HL-60 (cell line): ENCODE data around the gene MYO7A.

ENCODE experiments used
- CTCF ChIP-seq: IDR thresholded peaks from one replicate; pipeline ENCODE4 v1.5.1; 2011; ENCODE audit warnings: low read length, control low read depth, inconsistent platforms; ENCODE audit not compliant: insufficient read depth
- POLR2AphosphoS5 ChIP-seq: IDR thresholded peaks from 2 replicates; pipeline ENCODE4 v1.6.1; 2012; ENCODE audit warnings: low read depth

- TF ChIP-seq CTCF (no peak), POLR2AphosphoS5 (no peak)
Measured at GRCh38 chr11:77201991-77202841, 74.2 kb downstream of the MYO7A start.
